Astrocyte (in vitro differentiated cells and primary cell): ENCODE results near the gene UGT1A8. TPM values are rescaled to one million over a fixed set of nuclear protein-coding genes. Genes with fewer than 3 reads are reported as not detected.

Source experiments
- DNase-seq: peaks from one replicate; pipeline ENCODE4 v3.0.0-alpha.2; 2010; ENCODE audit warnings: low read depth
- FAIRE-seq: peaks from 2 replicates; lab custom pipeline; 2011; peaks lifted over from hg19 to GRCh38; lab: Jason Lieb, UNC
- H2AFZ ChIP-seq: 2 replicates; pipeline ENCODE4 v1.6.0; 2012; ENCODE audit warnings: low read depth, low read length, inconsistent platforms
- H3K27ac ChIP-seq: 2 replicates; pipeline ENCODE4 v1.5.1; 2011; ENCODE audit warnings: low read depth, low read length, inconsistent platforms
- H3K27me3 ChIP-seq: 2 replicates; pipeline ENCODE4 v1.6.0; 2011; ENCODE audit warnings: low read length, inconsistent platforms; ENCODE audit not compliant: insufficient read depth
- H3K36me3 ChIP-seq: 2 replicates; pipeline ENCODE4 v1.5.1; 2011; ENCODE audit warnings: low read length, inconsistent platforms; ENCODE audit not compliant: insufficient read depth
- H3K4me1 ChIP-seq: 2 replicates; pipeline ENCODE4 v1.5.1; 2011; ENCODE audit warnings: low read length, inconsistent platforms; ENCODE audit not compliant: insufficient read depth
- H3K4me2 ChIP-seq: 2 replicates; pipeline ENCODE4 v1.6.0; 2012; ENCODE audit warnings: low read length, inconsistent platforms
- H3K4me3 ChIP-seq: 2 replicates; pipeline ENCODE4 v1.5.1; 2011; ENCODE audit warnings: low read depth, mild to moderate bottlenecking, low read length, inconsistent platforms; ENCODE audit not compliant: insufficient read depth
- H3K79me2 ChIP-seq: 2 replicates; pipeline ENCODE4 v1.6.0; 2012; ENCODE audit warnings: mild to moderate bottlenecking, low read length, inconsistent platforms; ENCODE audit not compliant: insufficient read depth
- H3K9ac ChIP-seq: 2 replicates; pipeline ENCODE4 v1.6.0; 2012; ENCODE audit warnings: mild to moderate bottlenecking, low read length, inconsistent platforms
- H3K9me3 ChIP-seq: 2 replicates; pipeline ENCODE4 v1.5.1; 2012; ENCODE audit warnings: low read depth, mild to moderate bottlenecking, low read length, inconsistent platforms; ENCODE audit not compliant: insufficient read depth
- H4K20me1 ChIP-seq: 2 replicates; pipeline ENCODE4 v1.6.0; 2012; ENCODE audit warnings: low read length, inconsistent platforms; ENCODE audit not compliant: insufficient read depth
- H3K27ac Mint-ChIP-seq: one replicate; pipeline ENCODE4 v1.8.0; 2021; ENCODE audit warnings: mild to moderate bottlenecking, mixed read lengths; ENCODE audit not compliant: unreplicated experiment
- H3K27me3 Mint-ChIP-seq: one replicate; pipeline ENCODE4 v1.8.0; 2021; ENCODE audit warnings: low read depth, mixed read lengths; ENCODE audit not compliant: unreplicated experiment
- H3K36me3 Mint-ChIP-seq: one replicate; pipeline ENCODE4 v1.8.0; 2021; ENCODE audit warnings: low read depth, mixed read lengths; ENCODE audit not compliant: unreplicated experiment
- H3K4me1 Mint-ChIP-seq: one replicate; pipeline ENCODE4 v1.8.0; 2021; ENCODE audit warnings: low read depth, mixed read lengths; ENCODE audit not compliant: unreplicated experiment
- H3K4me3 Mint-ChIP-seq: one replicate; pipeline ENCODE4 v1.8.0; 2021; ENCODE audit warnings: mild to moderate bottlenecking, moderate library complexity, mixed read lengths; ENCODE audit not compliant: unreplicated experiment
- H3K9me3 Mint-ChIP-seq: one replicate; pipeline ENCODE4 v1.8.0; 2021; ENCODE audit warnings: mild to moderate bottlenecking, mixed read lengths; ENCODE audit not compliant: unreplicated experiment
- CTCF ChIP-seq: IDR thresholded peaks from 2 replicates; pipeline ENCODE4 v1.5.1; 2011; ENCODE audit warnings: low read depth, mild to moderate bottlenecking, inconsistent platforms, low read length, moderate library complexity; ENCODE audit not compliant: insufficient read depth
- EZH2 ChIP-seq: IDR thresholded peaks from 2 replicates; pipeline ENCODE4 v1.6.1; 2012; ENCODE audit warnings: mild to moderate bottlenecking, low read length, inconsistent platforms; ENCODE audit not compliant: insufficient read depth
- total RNA-seq: library from RNA; stranded (reverse); gene quantifications from 2 replicates; pipeline ENCODE4 v1.2.1, GENCODE V29; 2021

The UGT1A8 gene
- total RNA-seq, 1 donor from 2014 or later, result not detected

- Histone ChIP-seq H2AFZ (no peak overlapping the region), H3K27ac (no peak overlapping the region), H3K4me3 (no peak overlapping the region), H3K27me3 (peaks cover 8% of the 10 kb centered on the region), H3K36me3 (no peaks in the 10 kb centered on the region), H3K9ac (no peak overlapping the region), H4K20me1 (no peaks in the 10 kb centered on the region), H3K4me2 (no peak overlapping the region), H3K79me2 (no peaks in the 10 kb centered on the region), H3K9me3 (no peaks in the 10 kb centered on the region), H3K4me1 (no peaks in the 10 kb centered on the region)
- no peaks in the 10 kb centered on the region for H3K9me3 Mint-ChIP-seq
- H3K27ac Mint-ChIP-seq, result no peak overlapping the region
- no peaks in the 10 kb centered on the region for H3K4me1 Mint-ChIP-seq
- no peak for FAIRE-seq
- H3K36me3 Mint-ChIP-seq, result no peaks in the 10 kb centered on the region
- no peak overlapping the region for H3K4me3 Mint-ChIP-seq
- peaks cover 46% of the 10 kb centered on the region for H3K27me3 Mint-ChIP-seq
- no peak for DNase-seq
- no peak for TF ChIP-seq EZH2
- TF ChIP-seq CTCF, result no peak
Observed at GRCh38 chr2:233807966-233808935, 190.8 kb downstream of the UGT1A8 start.

- H3K27me3 ChIP-seq, result peaks cover 4% of the 10 kb centered on the region
- DNase-seq, result no peak
- H3K79me2 ChIP-seq, result no peaks in the 10 kb centered on the region
- no peaks in the 10 kb centered on the region for H3K4me1 Mint-ChIP-seq
- H3K9me3 ChIP-seq, result no peaks in the 10 kb centered on the region
- no peak overlapping the region for H3K27ac Mint-ChIP-seq
- no peak overlapping the region for H3K9ac ChIP-seq
- no peak overlapping the region for H3K4me2 ChIP-seq
- no peaks in the 10 kb centered on the region for H3K4me1 ChIP-seq
- no peak for FAIRE-seq
- no peak overlapping the region for H3K4me3 Mint-ChIP-seq
- no peak for TF ChIP-seq CTCF
- no peak for TF ChIP-seq EZH2
- H3K36me3 ChIP-seq, result no peaks in the 10 kb centered on the region
- H3K4me3 ChIP-seq, result no peak overlapping the region
- H2AFZ ChIP-seq, result no peak overlapping the region
- no peaks in the 10 kb centered on the region for H4K20me1 ChIP-seq
- H3K9me3 Mint-ChIP-seq, result no peaks in the 10 kb centered on the region
- H3K27me3 Mint-ChIP-seq, result peaks cover 30% of the 10 kb centered on the region
- H3K27ac ChIP-seq, result no peak overlapping the region
- H3K36me3 Mint-ChIP-seq, result no peaks in the 10 kb centered on the region
Observed at GRCh38 chr2:233810385-233810784, 193.0 kb downstream of the UGT1A8 start.

- TF ChIP-seq CTCF (no peak), EZH2 (no peak)
- H3K27me3 ChIP-seq, result peaks cover 4% of the 10 kb centered on the region
- FAIRE-seq (no peak), DNase-seq (no peak)
- H3K4me2 ChIP-seq, result no peak overlapping the region
- no peak overlapping the region for H3K27ac ChIP-seq
- Mint-ChIP-seq H3K4me1 (no peaks in the 10 kb centered on the region), H3K36me3 (no peaks in the 10 kb centered on the region), H3K4me3 (no peak overlapping the region), H3K27ac (no peak overlapping the region), H3K27me3 (peaks cover 28% of the 10 kb centered on the region), H3K9me3 (no peaks in the 10 kb centered on the region)
- H2AFZ ChIP-seq, result no peak overlapping the region
- H3K9ac ChIP-seq, result no peak overlapping the region
- H3K9me3 ChIP-seq, result no peaks in the 10 kb centered on the region
- H3K36me3 ChIP-seq, result no peaks in the 10 kb centered on the region
- no peaks in the 10 kb centered on the region for H3K4me1 ChIP-seq
- H4K20me1 ChIP-seq, result no peaks in the 10 kb centered on the region
- no peak overlapping the region for H3K4me3 ChIP-seq
- H3K79me2 ChIP-seq, result no peaks in the 10 kb centered on the region
Observed at GRCh38 chr2:233811087-233811486, 193.7 kb downstream of the UGT1A8 start.
